ENCODE measurements around the gene DNM2.

GRCh38 chr19:10727685-10728201, 9.9 kb downstream of the DNM2 start:
- TF ChIP-seq USF1 (CRISPR knock-in tag; IDR thresholded peaks at IDR 0.05) (no peak), CTCF (IDR thresholded peaks at IDR 0.05) (no peak), NR2C2 (CRISPR knock-in tag; IDR thresholded peaks at IDR 0.05) (no peak), MXD4 (CRISPR knock-in tag; IDR thresholded peaks at IDR 0.05; ENCODE audit: borderline replicate concordance) (no peak), NFE2L1 (CRISPR knock-in tag; IDR thresholded peaks at IDR 0.05) (no peak), ATF2 (CRISPR knock-in tag; IDR thresholded peaks at IDR 0.05; ENCODE audit: borderline replicate concordance, low read depth) (no peak), JUN (CRISPR knock-in tag; IDR thresholded peaks at IDR 0.05) (no peak)

All from WTC11 (cell line).